H1 (cell line): ENCODE results near the gene TMEM245. TPM values are rescaled to one million over a fixed set of nuclear protein-coding genes. Genes with fewer than 3 reads are reported as not detected.

Source experiments
- CTCF ChIA-PET: fragments of 300-600 bp; sonication (Branson Sonifier 250); formaldehyde crosslinking; loops from one replicate; lab custom pipeline; 2021; ENCODE audit not compliant: partially characterized antibody; lab: Charles Lee
- POLR2A ChIA-PET: fragments of 300-600 bp; sonication (Branson Sonifier 250); formaldehyde crosslinking; loops from one replicate; lab custom pipeline; 2021; ENCODE audit warnings: inconsistent platforms; ENCODE audit not compliant: partially characterized antibody; lab: Charles Lee
- DNase-seq, 2 experiments: peaks; one replicate each; pipeline versions ENCODE4 v3.0.0 to v3.0.0-alpha.2; 2010 to 2022; ENCODE audit warnings: low spot score in 2 of 2, low read depth in 1 of 2, mixed read lengths in 1 of 2
- FAIRE-seq: peaks from 2 replicates; lab custom pipeline; 2011; peaks lifted over from hg19 to GRCh38; lab: Jason Lieb, UNC
- H2AFZ ChIP-seq: 2 replicates; pipeline ENCODE4 v1.8.1; 2012; ENCODE audit warnings: low read length, inconsistent platforms
- H2AK5ac ChIP-seq: 2 replicates; pipeline ENCODE4 v1.6.1; 2013; ENCODE audit warnings: low read depth, low read length
- H2BK120ac ChIP-seq: replicated peaks from 2 replicates; pipeline ENCODE3; 2013; ENCODE audit warnings: low read depth, low read length, inconsistent platforms
- H2BK12ac ChIP-seq: 2 replicates; pipeline ENCODE4 v1.6.1; 2013; ENCODE audit warnings: low read depth, low read length
- H2BK15ac ChIP-seq: 2 replicates; pipeline ENCODE4 v1.6.1; 2013; ENCODE audit warnings: low read length
- H2BK20ac ChIP-seq: 2 replicates; pipeline ENCODE4 v1.6.1; 2013; ENCODE audit warnings: low read length
- H2BK5ac ChIP-seq: 2 replicates; pipeline ENCODE4 v1.6.1; 2013; ENCODE audit warnings: low read depth, low read length
- H3K14ac ChIP-seq: 2 replicates; pipeline ENCODE4 v1.6.1; 2013; ENCODE audit warnings: inconsistent platforms; ENCODE audit not compliant: insufficient read length
- H3K18ac ChIP-seq: 2 replicates; pipeline ENCODE4 v1.6.1; 2013; ENCODE audit warnings: low read length; ENCODE audit errors: extremely low read depth
- H3K23ac ChIP-seq: 2 replicates; pipeline ENCODE4 v1.6.1; 2013; ENCODE audit warnings: inconsistent platforms; ENCODE audit not compliant: insufficient read length
- H3K23me2 ChIP-seq: 2 replicates; pipeline ENCODE4 v1.6.1; 2013; ENCODE audit warnings: low read depth, low read length
- H3K27ac ChIP-seq: 2 replicates; pipeline ENCODE4 v1.6.1; 2011; ENCODE audit warnings: low read depth, low read length, inconsistent platforms
- H3K27me3 ChIP-seq, 4 experiments: replicated peaks in 1 of 4; 1 replicate in 1 of 4; 2 replicates in 3 of 4; pipeline versions ENCODE4 v1.6.1 to v1.8.1; 2011 to 2013; ENCODE audit warnings: low read length in 3 of 4, mild to moderate bottlenecking in 3 of 4, inconsistent platforms in 2 of 4, mixed read lengths in 2 of 4, moderate library complexity in 1 of 4; ENCODE audit not compliant: control insufficient read depth in 3 of 4, insufficient read depth in 3 of 4; ENCODE audit errors: extremely low read depth in 1 of 4
- H3K36me3 ChIP-seq, 4 experiments: 2 replicates each; pipeline versions ENCODE4 v1.6.1 to v1.8.1; 2011 to 2013; ENCODE audit warnings: mild to moderate bottlenecking in 4 of 4, low read length in 3 of 4, moderate library complexity in 2 of 4, control low read depth in 1 of 4, inconsistent platforms in 1 of 4; ENCODE audit not compliant: insufficient read depth in 4 of 4, control insufficient read depth in 2 of 4
- H3K4ac ChIP-seq: replicated peaks from 2 replicates; pipeline ENCODE3; 2013; ENCODE audit warnings: low read length, low read depth, mixed read lengths, inconsistent platforms; ENCODE audit not compliant: insufficient read length
- H3K4me1 ChIP-seq, 4 experiments: replicated peaks in 1 of 4; 1 replicate in 1 of 4; 2 replicates in 3 of 4; pipeline versions ENCODE4 v1.6.1 to v1.8.1; 2011 to 2013; ENCODE audit warnings: low read length in 3 of 4, inconsistent platforms in 2 of 4, mixed read lengths in 1 of 4; ENCODE audit not compliant: insufficient read depth in 4 of 4, control insufficient read depth in 3 of 4
- H3K4me2 ChIP-seq, 2 experiments: 2 replicates each; pipeline versions ENCODE4 v1.6.1 to v1.8.1; 2011 to 2013; ENCODE audit warnings: low read depth in 2 of 2, low read length in 2 of 2, control low read depth in 1 of 2, inconsistent platforms in 1 of 2, mild to moderate bottlenecking in 1 of 2; ENCODE audit not compliant: insufficient read depth in 1 of 2
- H3K4me3 ChIP-seq, 4 experiments: fragments of 200-600, 300-600 bp in 1 of 4; sonication (generic), shearing (Covaris generic), sonication (Bioruptor Twin) in 1 of 4; 2 replicates each; pipeline versions ENCODE4 v1.5.1 to v1.8.1; 2011 to 2016; ENCODE audit warnings: low read length in 4 of 4, low read depth in 3 of 4, control low read depth in 2 of 4, inconsistent platforms in 2 of 4, mild to moderate bottlenecking in 2 of 4, mixed read lengths in 1 of 4, moderate library complexity in 1 of 4; ENCODE audit not compliant: insufficient read depth in 2 of 4; ENCODE audit errors: extremely low read depth in 1 of 4
- H3K56ac ChIP-seq: replicated peaks from 2 replicates; pipeline ENCODE3; 2013; ENCODE audit warnings: low read depth, mild to moderate bottlenecking, mixed read lengths, low read length, inconsistent platforms; ENCODE audit not compliant: insufficient read length
- H3K79me1 ChIP-seq: 2 replicates; pipeline ENCODE4 v1.6.1; 2013; ENCODE audit warnings: low read depth, low read length, control low read depth
- H3K79me2 ChIP-seq, 2 experiments: 2 replicates each; pipeline versions ENCODE4 v1.6.1 to v1.8.1; 2012 to 2013; ENCODE audit warnings: low read length in 2 of 2, mild to moderate bottlenecking in 2 of 2, inconsistent platforms in 1 of 2; ENCODE audit not compliant: insufficient read depth in 2 of 2, control insufficient read depth in 1 of 2
- H3K9ac ChIP-seq, 4 experiments: replicated peaks in 1 of 4; 1 replicate in 1 of 4; 2 replicates in 3 of 4; pipeline versions ENCODE4 v1.6.1 to v1.8.1; 2011 to 2013; ENCODE audit warnings: low read depth in 3 of 4, low read length in 3 of 4, control low read depth in 2 of 4, mild to moderate bottlenecking in 2 of 4, moderate library complexity in 2 of 4, inconsistent platforms in 1 of 4; ENCODE audit errors: extremely low read depth in 1 of 4
- H3K9me3 ChIP-seq, 2 experiments: 2 replicates each; pipeline versions ENCODE4 v1.6.1 to v1.8.1; 2012 to 2013; ENCODE audit warnings: mild to moderate bottlenecking in 2 of 2, moderate library complexity in 2 of 2, control low read depth in 1 of 2, inconsistent platforms in 1 of 2, low read depth in 1 of 2, low read length in 1 of 2, mixed read lengths in 1 of 2; ENCODE audit not compliant: insufficient read depth in 2 of 2
- H4K20me1 ChIP-seq, 2 experiments: replicated peaks in 1 of 2; 2 replicates each; pipeline versions ENCODE3 to v1.8.1; 2011 to 2013; ENCODE audit warnings: inconsistent platforms in 2 of 2, low read length in 2 of 2, mild to moderate bottlenecking in 1 of 2; ENCODE audit not compliant: insufficient read depth in 2 of 2, control insufficient read depth in 1 of 2
- H4K5ac ChIP-seq: 2 replicates; pipeline ENCODE4 v1.6.1; 2013; ENCODE audit warnings: low read length, low read depth, mixed read lengths, inconsistent platforms; ENCODE audit not compliant: insufficient read length
- H4K8ac ChIP-seq: 2 replicates; pipeline ENCODE4 v1.8.0; 2013; ENCODE audit warnings: mild to moderate bottlenecking, moderate library complexity, low read length, inconsistent platforms; ENCODE audit not compliant: insufficient read depth; ENCODE audit errors: extremely low read depth
- H4K91ac ChIP-seq: replicated peaks from 2 replicates; pipeline ENCODE3; 2013; ENCODE audit warnings: low read length, mixed read lengths, inconsistent platforms; ENCODE audit not compliant: insufficient read length
- BRCA1 ChIP-seq: IDR thresholded peaks from 2 replicates; pipeline ENCODE4 v1.6.1; 2012; ENCODE audit warnings: low read depth, low read length, improper control_type of control experiment
- CBX5 ChIP-seq: fragments of 300-800, 300-1000 bp; sonication (generic); IDR thresholded peaks from 2 replicates; pipeline ENCODE4 v1.7.1; 2016; ENCODE audit warnings: antibody characterized with exemption, low read length, low read depth
- CTBP2 ChIP-seq: IDR thresholded peaks from 2 replicates; pipeline ENCODE4 v1.7.0; 2011; ENCODE audit warnings: borderline replicate concordance, mild to moderate bottlenecking, moderate library complexity, mixed read lengths, low read length; ENCODE audit not compliant: insufficient read depth, insufficient read length
- GTF2F1 ChIP-seq: IDR thresholded peaks from 2 replicates; pipeline ENCODE4 v1.6.1; 2012; ENCODE audit warnings: low read depth, low read length, improper control_type of control experiment, borderline replicate concordance
- KDM1A ChIP-seq: fragments of 200-600, 300-600 bp; sonication (generic); IDR thresholded peaks from 2 replicates; pipeline ENCODE4 v1.7.1; 2016; ENCODE audit warnings: mild to moderate bottlenecking, low read length, borderline replicate concordance
- KDM4A ChIP-seq: IDR thresholded peaks from one replicate; pipeline ENCODE4 v1.7.1; 2012; ENCODE audit warnings: low read depth, mild to moderate bottlenecking, moderate library complexity, low read length, inconsistent platforms; ENCODE audit not compliant: severe bottlenecking
- KDM5A ChIP-seq: fragments of 200-600 bp; IDR thresholded peaks from 2 replicates; pipeline ENCODE4 v1.7.1; 2012; ENCODE audit warnings: mild to moderate bottlenecking, low read length, inconsistent platforms, mixed read lengths
- NRF1 ChIP-seq: IDR thresholded peaks from 2 replicates; pipeline ENCODE4 v1.6.1; 2011; ENCODE audit warnings: mild to moderate bottlenecking, low read depth, low read length, improper control_type of control experiment
- RFX5 ChIP-seq: IDR thresholded peaks from 2 replicates; pipeline ENCODE4 v1.6.1; 2011; ENCODE audit warnings: low read depth, low read length, improper control_type of control experiment, borderline replicate concordance
- RXRA ChIP-seq: IDR thresholded peaks from 2 replicates; pipeline ENCODE4 v1.6.1; 2011; ENCODE audit warnings: low read depth, mild to moderate bottlenecking, low read length, moderate library complexity; ENCODE audit not compliant: insufficient read depth
- SIRT6 ChIP-seq: IDR thresholded peaks from one replicate; pipeline ENCODE4 v1.7.1; 2012; ENCODE audit warnings: low read length, inconsistent platforms
- TBP ChIP-seq: IDR thresholded peaks from 2 replicates; pipeline ENCODE4 v1.6.1; 2011; ENCODE audit warnings: low read depth, low read length, improper control_type of control experiment
- USF2 ChIP-seq: IDR thresholded peaks from 2 replicates; pipeline ENCODE4 v1.6.1; 2011; ENCODE audit warnings: low read length, improper control_type of control experiment
- ZNF274 ChIP-seq: IDR thresholded peaks from 2 replicates; pipeline ENCODE4 v1.7.0; 2012; ENCODE audit warnings: low read length, borderline replicate concordance; ENCODE audit errors: extremely low read depth
- WGBS, 2 experiments: shearing (Covaris generic) in 1 of 2; methylation state at CpG; one replicate each; pipeline versions ENCODE4 v1.1.6 to v1.1.7; 2013 to 2015; ENCODE audit warnings: low lambda C conversion rate in 2 of 2, mixed read lengths in 2 of 2, inconsistent platforms in 1 of 2, low coverage in 1 of 2, missing lambda C conversion rate in 1 of 2; ENCODE audit not compliant: insufficient replicate concordance in 2 of 2, insufficient coverage in 1 of 2, insufficient read length in 1 of 2; ENCODE audit errors: extremely low coverage in 1 of 2, missing lambda C conversion rate in 1 of 2; 5-methylcytosine and 5-hydroxymethylcytosine counted together
- polyA plus RNA-seq, 7 experiments: library from polyadenylated mRNA; depleted of rRNA in 3 of 7; stranded (reverse) in 5 of 7; unstranded in 2 of 7; fragments of >200 nt in 5 of 7; fragments of 200-250 nt in 2 of 7; gene quantifications; 1 replicate in 5 of 7; 2 replicates in 1 of 7; 4 replicates in 1 of 7; pipeline versions ENCODE4 v1.2.1 to v1.2.3, GENCODE V29; 2011 to 2013; ENCODE audit warnings: missing spikeins in 2 of 7, mixed read lengths in 2 of 7
- total RNA-seq: library from RNA; stranded (reverse); fragmentation: NEBNext Ultra II Directional; extraction: Animal tissue kit (Norgen Biotek cat#: 25700); gene quantifications from 2 replicates; pipeline ENCODE4 v1.2.1, GENCODE V29; 2021

TMEM245 gene
- total and polyA plus RNA-seq, 2 of the 8 experiments (the other 6 are each of a cell fraction or from before 2014, with no cell fraction given), result 44.3 to 45.8 TPM

GRCh38 chr9:108978205-108978604 is 141.5 kb downstream of the TMEM245 start:
- no peak overlapping the region for H3K14ac ChIP-seq
- H2BK20ac ChIP-seq, result no peak overlapping the region
- no peak overlapping the region for H2AFZ ChIP-seq
- no peak overlapping the region for H3K4me2 ChIP-seq
- no peaks in the 10 kb centered on the region for H3K4me1 ChIP-seq
- H4K20me1 ChIP-seq, result no peaks in the 10 kb centered on the region
- no peak overlapping the region for H3K4me3 ChIP-seq
- no peak overlapping the region for H3K4ac ChIP-seq
- no peaks in the 10 kb centered on the region for H3K79me1 ChIP-seq
- no peak overlapping the region for H2BK15ac ChIP-seq
- H2AK5ac ChIP-seq, result no peak overlapping the region
- POLR2A ChIA-PET, result no interaction called here
- no peak overlapping the region for H3K27ac ChIP-seq
- no peak overlapping the region for H2BK120ac ChIP-seq
- 84% methylated on average over 1 of the region's 1 CpG; no CpG with 5 or more reads in 1 of the 2 experiments for WGBS, 2 experiments
- H3K9me3 ChIP-seq, result no peaks in the 10 kb centered on the region
- no peak overlapping the region for H4K5ac ChIP-seq
- H3K36me3 ChIP-seq, result peaks cover 2 to 18% (median 17%) of the 10 kb centered on the region in 4 experiments; a peak in 5 of 8 replicates
- FAIRE-seq, result no peak
- H4K91ac ChIP-seq, result no peak overlapping the region
- no peak for DNase-seq
- H4K8ac ChIP-seq, result no peak overlapping the region
- H3K9ac ChIP-seq, result no peak overlapping the region
- H3K27me3 ChIP-seq, result no peaks in the 10 kb centered on the region
- no peak overlapping the region for H3K18ac ChIP-seq
- H3K23ac ChIP-seq, result no peak overlapping the region
- H3K23me2 ChIP-seq, result no peaks in the 10 kb centered on the region
- H2BK5ac ChIP-seq, result no peak overlapping the region
- no peak overlapping the region for H2BK12ac ChIP-seq
- no peaks in the 10 kb centered on the region for H3K79me2 ChIP-seq
- CTCF ChIA-PET, result no interaction called here
- TF ChIP-seq BRCA1, result no peak
- no peak for TF ChIP-seq KDM1A
- no peak for TF ChIP-seq KDM4A
- TF ChIP-seq CTBP2, result no peak
- no peak for TF ChIP-seq USF2
- TF ChIP-seq CBX5, result no peak
- TF ChIP-seq GTF2F1, result no peak
- TF ChIP-seq SIRT6, result no peak
- no peak for TF ChIP-seq RFX5
- TF ChIP-seq NRF1, result no peak
- TF ChIP-seq TBP, result no peak
- no peak for TF ChIP-seq ZNF274
- no peak for TF ChIP-seq KDM5A
- TF ChIP-seq RXRA, result no peak
- H3K56ac ChIP-seq, result no peak overlapping the region
